OCI-LY1 (cell line): ENCODE data around the gene TPRX2.

Experiments
- EZH2 ChIP-seq: fragments of 200-600 bp; sonication (generic), shearing (Covaris generic); IDR thresholded peaks from 2 replicates; pipeline ENCODE4 v1.8.0; 2017; ENCODE audit warnings: borderline replicate concordance, mixed run types, mild to moderate bottlenecking, antibody characterized with exemption, low read length, moderate library complexity, mixed read lengths
- TF ChIP-seq, protein P1 (sequence below): fragments of 200-600 bp; sonication (generic), shearing (Covaris generic); IDR thresholded peaks from 2 replicates; pipeline ENCODE4 v1.5.1; 2017; ENCODE audit warnings: mild to moderate bottlenecking, antibody characterized with exemption, low read length, moderate library complexity, mixed read lengths

DNA sequence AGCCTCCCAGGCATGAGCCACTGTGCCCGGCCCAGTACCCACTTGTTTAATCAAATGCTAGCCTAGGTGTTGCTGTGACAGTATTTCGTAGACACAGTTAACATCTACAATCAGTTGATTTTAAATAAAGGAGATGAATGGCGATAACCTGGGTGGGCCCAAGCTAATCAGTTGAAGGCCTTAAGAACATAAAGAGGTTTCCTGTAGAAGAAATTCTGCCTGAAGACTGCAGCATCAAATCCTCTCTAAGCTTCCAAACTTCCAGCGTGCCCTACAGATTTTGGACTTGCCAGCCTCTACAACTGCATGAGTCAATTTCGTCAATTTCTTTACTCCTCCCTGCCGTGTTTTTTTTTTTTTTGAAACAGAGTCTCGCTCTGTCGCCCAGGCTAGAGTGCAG lies 40.3 kb downstream of the TPRX2 start:
- TF ChIP-seq, protein P1, sequence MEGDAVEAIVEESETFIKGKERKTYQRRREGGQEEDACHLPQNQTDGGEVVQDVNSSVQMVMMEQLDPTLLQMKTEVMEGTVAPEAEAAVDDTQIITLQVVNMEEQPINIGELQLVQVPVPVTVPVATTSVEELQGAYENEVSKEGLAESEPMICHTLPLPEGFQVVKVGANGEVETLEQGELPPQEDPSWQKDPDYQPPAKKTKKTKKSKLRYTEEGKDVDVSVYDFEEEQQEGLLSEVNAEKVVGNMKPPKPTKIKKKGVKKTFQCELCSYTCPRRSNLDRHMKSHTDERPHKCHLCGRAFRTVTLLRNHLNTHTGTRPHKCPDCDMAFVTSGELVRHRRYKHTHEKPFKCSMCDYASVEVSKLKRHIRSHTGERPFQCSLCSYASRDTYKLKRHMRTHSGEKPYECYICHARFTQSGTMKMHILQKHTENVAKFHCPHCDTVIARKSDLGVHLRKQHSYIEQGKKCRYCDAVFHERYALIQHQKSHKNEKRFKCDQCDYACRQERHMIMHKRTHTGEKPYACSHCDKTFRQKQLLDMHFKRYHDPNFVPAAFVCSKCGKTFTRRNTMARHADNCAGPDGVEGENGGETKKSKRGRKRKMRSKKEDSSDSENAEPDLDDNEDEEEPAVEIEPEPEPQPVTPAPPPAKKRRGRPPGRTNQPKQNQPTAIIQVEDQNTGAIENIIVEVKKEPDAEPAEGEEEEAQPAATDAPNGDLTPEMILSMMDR: no peak
- no peak for TF ChIP-seq EZH2
